AG09309 (cell line): ENCODE results near the gene SLC22A8.
"Not testable (repeated sequence)": the region's sequence is repeated elsewhere in the genome, so short reads cannot be mapped to it uniquely, and the experiment has no call there.

ENCODE experiments used
- DNase-seq: peaks from one replicate; pipeline ENCODE4 v3.0.0-alpha.2; 2010; ENCODE audit warnings: low read depth
- H3K4me3 ChIP-seq: 2 replicates; pipeline ENCODE4 v1.5.1; 2011; ENCODE audit warnings: mild to moderate bottlenecking, low read depth, low read length, moderate library complexity; ENCODE audit not compliant: control insufficient read depth
- TF ChIP-seq, protein P1 (sequence below): IDR thresholded peaks from 2 replicates; pipeline ENCODE4 v1.5.1; 2011; ENCODE audit warnings: mild to moderate bottlenecking, low read depth, low read length, inconsistent platforms; ENCODE audit not compliant: insufficient read depth, control insufficient read depth; ENCODE audit errors: missing control alignments

Gene SLC22A8

GRCh38 chr11:62959422-62959980, 56.1 kb downstream of the SLC22A8 start:
- H3K4me3 ChIP-seq = no peak overlapping the region
- TF ChIP-seq, protein P1, sequence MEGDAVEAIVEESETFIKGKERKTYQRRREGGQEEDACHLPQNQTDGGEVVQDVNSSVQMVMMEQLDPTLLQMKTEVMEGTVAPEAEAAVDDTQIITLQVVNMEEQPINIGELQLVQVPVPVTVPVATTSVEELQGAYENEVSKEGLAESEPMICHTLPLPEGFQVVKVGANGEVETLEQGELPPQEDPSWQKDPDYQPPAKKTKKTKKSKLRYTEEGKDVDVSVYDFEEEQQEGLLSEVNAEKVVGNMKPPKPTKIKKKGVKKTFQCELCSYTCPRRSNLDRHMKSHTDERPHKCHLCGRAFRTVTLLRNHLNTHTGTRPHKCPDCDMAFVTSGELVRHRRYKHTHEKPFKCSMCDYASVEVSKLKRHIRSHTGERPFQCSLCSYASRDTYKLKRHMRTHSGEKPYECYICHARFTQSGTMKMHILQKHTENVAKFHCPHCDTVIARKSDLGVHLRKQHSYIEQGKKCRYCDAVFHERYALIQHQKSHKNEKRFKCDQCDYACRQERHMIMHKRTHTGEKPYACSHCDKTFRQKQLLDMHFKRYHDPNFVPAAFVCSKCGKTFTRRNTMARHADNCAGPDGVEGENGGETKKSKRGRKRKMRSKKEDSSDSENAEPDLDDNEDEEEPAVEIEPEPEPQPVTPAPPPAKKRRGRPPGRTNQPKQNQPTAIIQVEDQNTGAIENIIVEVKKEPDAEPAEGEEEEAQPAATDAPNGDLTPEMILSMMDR = no peak

GRCh38 chr11:62958547-62959421, 56.9 kb downstream of the SLC22A8 start:
- TF ChIP-seq, protein P1 = no peak
- no peak overlapping the region for H3K4me3 ChIP-seq
- no peak for DNase-seq

More at GRCh38 chr11:62959422-62959980, 56.1 kb downstream of the SLC22A8 start:
- DNase-seq = no peak

- H3K4me3 ChIP-seq = no peak overlapping the region
- DNase-seq = no peak
- TF ChIP-seq, protein P1 = no peak
Measured at GRCh38 chr11:62957147-62957546, 58.5 kb downstream of the SLC22A8 start.

GRCh38 chr11:62954478-62954877, 61.2 kb downstream of the SLC22A8 start:
- no peak overlapping the region for H3K4me3 ChIP-seq
- TF ChIP-seq, protein P1 = no peak
- no peak for DNase-seq

GRCh38 chr11:62953811-62954210, 61.8 kb downstream of the SLC22A8 start:
- H3K4me3 ChIP-seq = no peak overlapping the region
- no peak for DNase-seq

GRCh38 chr11:62948765-62949320, 66.8 kb downstream of the SLC22A8 start:
- TF ChIP-seq, protein P1 = no peak
- no peak for DNase-seq
- H3K4me3 ChIP-seq = no peak overlapping the region

More at GRCh38 chr11:62953811-62954210, 61.8 kb downstream of the SLC22A8 start:
- TF ChIP-seq, protein P1 = no peak

DNA sequence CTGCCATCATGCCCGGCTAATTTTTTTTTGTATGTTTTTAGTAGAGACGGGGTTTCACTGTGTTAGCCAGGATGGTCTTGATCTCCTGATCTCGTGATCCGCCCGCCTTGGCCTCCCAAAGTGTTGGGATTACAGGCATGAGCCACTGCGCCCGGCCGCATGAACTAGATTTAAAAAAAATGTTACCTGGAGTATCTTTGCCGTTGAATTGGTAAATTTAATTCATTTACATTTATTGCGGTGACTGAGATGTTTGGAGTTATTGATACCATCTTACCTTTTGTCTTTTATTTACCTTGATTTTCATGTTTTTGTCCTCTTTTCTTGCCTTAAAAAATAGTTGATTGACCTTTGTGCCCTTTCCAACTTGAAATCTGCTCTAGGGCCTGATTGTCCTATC, 70.1 kb downstream of the SLC22A8 start:
- DNase-seq, H3K4me3 ChIP-seq: not testable (repeated sequence)
